PFSK-1 (cell line): ENCODE measurements around the gene MTMR2.

Experiments
- POLR2AphosphoS5 ChIP-seq: IDR thresholded peaks from 2 replicates; pipeline ENCODE4 v1.6.1; 2012; ENCODE audit warnings: low read depth, mild to moderate bottlenecking, control low read depth, low read length, moderate library complexity
- REST ChIP-seq, 2 experiments: IDR thresholded peaks; 2 replicates each; pipeline versions ENCODE4 v1.6.1 to v1.8.0; 2011 to 2012; ENCODE audit warnings: low read depth in 2 of 2, low read length in 2 of 2, control low read depth in 1 of 2, inconsistent platforms in 1 of 2, mild to moderate bottlenecking in 1 of 2, moderate library complexity in 1 of 2; ENCODE audit not compliant: insufficient read depth in 1 of 2
- SIN3A ChIP-seq: IDR thresholded peaks from 2 replicates; pipeline ENCODE4 v1.6.1; 2012; ENCODE audit warnings: mild to moderate bottlenecking, low read length, moderate library complexity, borderline replicate concordance; ENCODE audit not compliant: insufficient read depth
- TAF1 ChIP-seq: IDR thresholded peaks from 2 replicates; pipeline ENCODE4 v1.6.1; 2012; ENCODE audit warnings: low read length, control low read depth, borderline replicate concordance; ENCODE audit not compliant: insufficient read depth

- TF ChIP-seq POLR2AphosphoS5: no peak
- TF ChIP-seq REST (IDR thresholded peaks at IDR 0.05; ENCODE audit: insufficient read depth in 1 of 2, low read depth in 2 of 2, low read length in 2 of 2): no peak
- no peak for TF ChIP-seq TAF1
- no peak for TF ChIP-seq SIN3A
Observed at GRCh38 chr11:95892892-95893570, 30.9 kb downstream of the MTMR2 start.
